GM18517 (cell line): ENCODE measurements around the gene TNNT2.

Experiments
- ATAC-seq: cut with Tn5 transposase; IDR thresholded peaks from one replicate; pipeline ENCODE4 v1.9.1; 2021; ENCODE audit warnings: mild to moderate bottlenecking, moderate library complexity; ENCODE audit not compliant: unreplicated experiment

TNNT2 gene

DNA sequence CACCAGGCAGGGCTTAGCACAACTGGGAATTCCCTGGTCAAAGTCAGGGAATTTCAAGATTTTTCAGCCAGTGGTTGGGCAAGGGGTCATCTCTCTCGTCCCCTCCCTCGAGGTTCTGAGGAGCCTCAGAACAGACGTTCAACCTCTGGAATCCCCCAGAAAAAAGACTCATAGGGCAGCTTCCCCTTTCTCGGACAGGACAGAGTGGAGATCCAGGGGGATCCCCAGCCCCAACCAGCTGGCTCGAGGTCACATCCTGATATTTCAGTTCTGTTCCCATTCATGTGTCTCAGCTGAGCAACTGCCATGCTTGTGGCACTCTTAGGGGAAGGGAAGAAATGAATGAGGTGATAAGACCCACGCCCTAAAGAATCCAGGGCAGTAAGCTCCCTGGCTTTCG is 26.6 kb upstream of the TNNT2 start:
- no peak for ATAC-seq

DNA sequence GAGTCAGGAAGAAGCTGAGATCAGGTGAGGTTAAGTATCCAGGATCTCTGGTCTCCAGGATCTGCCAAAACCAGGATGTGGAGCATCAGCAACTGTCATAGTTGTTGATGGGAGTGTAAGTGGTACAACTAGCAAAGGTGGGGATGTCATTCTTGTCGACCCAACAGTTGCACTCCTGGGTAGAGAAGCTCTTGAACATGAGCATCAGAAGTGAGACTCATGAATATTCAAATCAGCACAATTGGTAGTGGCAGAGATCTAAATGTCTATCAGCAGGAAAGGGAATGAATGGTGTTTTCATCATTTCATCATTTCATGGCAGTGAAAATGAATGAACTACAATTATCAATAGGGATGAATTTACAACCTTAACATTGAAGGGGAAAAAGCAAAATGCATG is 25.9 kb upstream of the TNNT2 start:
- no peak for ATAC-seq

DNA sequence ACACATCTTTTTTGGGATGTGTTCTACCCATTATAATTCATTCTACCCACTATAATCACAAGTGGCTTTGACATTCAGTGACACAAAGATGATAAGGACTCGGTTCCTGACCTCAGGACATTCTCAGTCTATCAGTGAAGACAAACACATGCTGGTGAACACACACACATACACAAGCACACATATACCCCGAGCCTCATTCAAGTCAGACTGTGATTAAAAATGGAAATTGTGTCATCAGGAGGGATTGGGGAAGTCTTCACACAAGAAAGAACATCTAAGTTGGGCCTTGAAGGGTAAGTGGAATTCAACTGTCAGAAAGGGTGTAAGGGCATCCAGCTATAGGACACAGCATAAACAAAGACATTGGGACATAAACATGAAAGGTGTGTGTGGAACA is 24.2 kb upstream of the TNNT2 start:
- ATAC-seq: no peak

DNA sequence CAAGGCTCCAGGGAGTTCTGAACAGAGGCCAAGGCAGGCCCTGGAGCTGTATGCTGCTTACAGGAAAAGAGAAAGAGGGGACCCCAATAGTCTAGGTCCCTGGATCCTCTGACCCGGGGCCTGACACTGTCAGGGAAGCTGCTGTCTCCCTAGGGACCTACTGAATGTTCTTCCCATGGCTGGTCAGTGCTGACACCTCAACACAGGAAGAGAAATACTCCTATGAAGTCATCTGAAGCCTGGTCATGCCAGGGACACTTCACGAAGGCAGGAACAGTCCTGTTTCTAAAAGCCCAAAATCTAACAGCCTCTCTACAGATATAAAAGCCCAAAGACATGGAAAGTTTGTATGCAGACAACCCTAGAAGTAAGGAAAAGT is 23.4 kb upstream of the TNNT2 start:
- ATAC-seq: no peak

DNA sequence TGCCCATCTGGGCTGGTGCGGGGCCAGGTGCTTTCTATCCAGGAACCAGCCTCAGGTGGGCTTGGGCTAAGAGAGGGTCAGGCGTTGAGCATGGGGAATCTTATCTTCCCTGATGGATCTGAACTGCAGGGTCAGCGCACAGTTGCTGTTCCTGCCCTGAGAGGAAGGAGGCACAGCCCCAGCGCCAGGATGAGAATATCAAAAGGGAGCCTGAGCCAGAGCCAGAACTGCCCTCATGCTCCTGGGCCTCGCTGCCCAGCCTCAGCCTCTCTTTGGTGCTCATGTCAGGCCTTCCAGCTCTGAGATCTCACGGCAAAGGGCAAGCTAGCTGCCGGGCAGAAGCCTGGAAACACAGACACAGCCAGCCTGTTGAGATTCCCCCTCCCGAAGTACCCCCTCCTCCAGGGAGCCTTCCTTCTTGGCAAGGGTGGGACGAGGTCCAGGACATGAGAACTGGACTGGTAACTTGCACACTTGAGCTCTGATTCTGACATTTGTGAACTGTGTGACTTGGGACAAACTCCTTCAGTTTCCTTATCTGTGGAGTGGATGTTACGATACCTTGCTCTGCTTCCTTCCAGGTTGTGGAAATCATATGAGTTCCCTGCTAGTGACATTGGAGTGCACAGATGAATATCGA is 22.9 kb upstream of the TNNT2 start:
- ATAC-seq: no peak

DNA sequence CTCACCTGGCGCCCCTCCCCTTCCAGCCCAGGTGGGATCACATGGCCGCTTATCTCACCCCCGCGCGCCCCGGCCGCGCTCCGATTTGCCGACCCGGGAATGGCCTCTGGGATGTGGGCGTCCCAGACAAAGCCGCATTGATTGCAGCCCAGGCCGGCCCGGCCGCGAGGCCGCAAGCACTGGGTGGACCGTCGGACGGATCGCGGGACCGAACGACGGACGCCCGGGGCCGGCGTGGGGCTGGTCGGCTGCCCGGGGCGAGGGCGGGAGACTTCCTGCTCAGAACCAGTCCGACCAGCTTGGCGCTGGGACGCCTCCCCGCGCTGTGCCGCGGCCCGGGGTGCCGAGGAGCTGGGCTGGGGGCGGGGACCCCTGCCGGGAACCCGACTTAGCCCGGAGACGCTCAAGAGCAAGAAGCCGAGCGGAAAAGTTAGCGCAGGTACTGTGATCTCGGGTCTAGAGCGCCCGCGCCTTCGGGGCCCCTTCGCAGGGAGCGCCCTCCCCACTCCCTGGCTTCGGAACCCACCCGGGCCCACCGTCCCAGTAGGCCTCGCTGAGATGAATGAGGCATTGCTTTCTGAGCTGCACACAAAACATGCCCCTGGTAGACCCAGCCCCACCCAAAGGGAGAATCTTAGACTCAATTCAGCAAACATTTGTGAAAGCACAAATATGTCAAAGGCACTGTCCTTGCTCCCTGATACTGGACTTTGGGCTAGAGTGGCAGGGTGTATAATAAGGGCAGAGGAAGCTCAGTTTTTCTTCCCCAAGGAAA is 22.1 kb upstream of the TNNT2 start:
- ATAC-seq: no peak

DNA sequence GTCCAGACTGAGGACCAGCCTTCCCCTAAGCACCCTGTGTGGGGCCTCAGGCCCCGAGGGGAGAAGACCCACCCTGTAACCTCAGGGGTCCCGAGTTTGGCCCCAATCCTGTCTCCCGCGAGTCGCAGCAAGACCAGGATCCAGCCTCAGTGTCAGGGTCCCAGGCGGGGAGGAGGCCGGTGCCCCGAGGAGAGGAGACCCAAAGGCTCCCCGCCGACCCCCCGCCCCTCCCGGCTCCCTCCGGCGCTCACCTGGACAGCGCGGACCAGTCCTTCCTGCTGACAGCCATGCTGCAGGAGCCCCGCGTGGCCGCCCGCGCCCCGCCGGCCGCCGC is 21.5 kb upstream of the TNNT2 start, which contains the start of gene LAD1:
TSS of gene LAD1 (minus strand) at position 307 of the 334 bp plus-strand sequence. CDS start at position 289, 18 bp downstream.
- ATAC-seq: no peak

DNA sequence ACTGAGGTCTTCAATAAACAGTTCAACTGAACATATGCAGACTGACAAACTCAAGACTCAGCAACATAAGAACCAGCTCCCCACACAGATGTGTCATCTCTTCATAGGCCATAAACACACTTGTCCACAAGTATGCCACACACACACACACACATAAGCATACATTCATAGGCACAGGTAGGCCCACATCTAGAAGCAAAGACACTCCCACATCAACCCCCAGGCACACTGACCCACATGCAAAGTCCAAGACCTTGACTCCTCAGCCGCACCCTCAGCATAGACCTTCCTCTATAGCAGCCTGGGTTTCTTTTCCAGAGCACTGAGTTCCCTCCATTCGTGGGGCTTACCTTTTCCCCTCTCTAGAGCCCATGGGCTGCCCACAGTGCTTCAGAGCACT is 20.2 kb upstream of the TNNT2 start:
- no peak for ATAC-seq

DNA sequence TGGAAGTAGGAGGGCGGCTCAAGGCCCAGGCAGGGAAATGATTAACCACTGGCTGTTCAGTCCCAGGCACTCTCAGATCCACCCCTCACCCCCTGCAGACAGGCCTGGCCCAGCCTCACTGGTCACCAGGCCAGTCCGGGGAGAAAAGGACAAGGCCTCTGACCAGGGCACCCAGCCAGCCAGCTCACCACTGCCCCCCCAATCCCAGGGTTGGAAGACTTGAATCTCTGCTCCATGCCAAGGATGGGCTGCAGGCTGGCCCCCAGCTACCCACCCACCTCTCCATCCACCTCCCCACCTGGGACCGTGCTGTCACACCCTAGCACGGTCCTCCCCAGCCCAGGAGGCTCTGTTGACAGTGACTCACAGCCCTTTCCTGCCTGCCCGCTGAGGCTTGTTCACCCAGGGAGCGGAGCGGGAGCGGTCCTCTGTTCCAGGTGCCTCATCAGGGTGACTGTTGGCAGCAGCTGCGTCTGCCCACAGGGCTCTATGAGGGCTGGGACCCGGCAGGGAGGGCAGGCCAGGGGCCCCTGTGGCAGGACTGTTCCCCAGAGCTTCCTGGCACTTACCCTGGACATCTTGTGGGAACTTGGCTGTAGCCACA is 19.5 kb upstream of the TNNT2 start:
- ATAC-seq: no peak

DNA sequence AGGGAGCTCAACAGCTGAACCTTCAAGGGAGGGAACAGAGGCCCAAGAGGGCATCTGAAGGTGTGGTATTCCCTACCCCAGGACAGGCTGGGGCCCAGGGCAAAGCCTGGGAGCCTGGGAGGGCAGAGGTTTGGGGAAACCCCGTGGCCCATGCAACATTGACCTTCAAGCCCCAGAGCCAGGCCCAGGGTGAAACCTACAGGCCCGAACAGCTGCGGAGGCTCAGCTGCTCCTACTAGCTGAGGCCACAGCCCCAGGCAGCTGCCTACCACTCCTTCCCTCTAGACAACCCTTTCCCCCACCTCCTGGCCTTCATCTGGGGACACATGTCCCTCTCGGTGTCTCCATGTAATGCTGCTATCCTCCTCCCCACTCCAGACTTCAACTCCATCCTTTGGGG is 18.5 kb upstream of the TNNT2 start:
- no peak for ATAC-seq

DNA sequence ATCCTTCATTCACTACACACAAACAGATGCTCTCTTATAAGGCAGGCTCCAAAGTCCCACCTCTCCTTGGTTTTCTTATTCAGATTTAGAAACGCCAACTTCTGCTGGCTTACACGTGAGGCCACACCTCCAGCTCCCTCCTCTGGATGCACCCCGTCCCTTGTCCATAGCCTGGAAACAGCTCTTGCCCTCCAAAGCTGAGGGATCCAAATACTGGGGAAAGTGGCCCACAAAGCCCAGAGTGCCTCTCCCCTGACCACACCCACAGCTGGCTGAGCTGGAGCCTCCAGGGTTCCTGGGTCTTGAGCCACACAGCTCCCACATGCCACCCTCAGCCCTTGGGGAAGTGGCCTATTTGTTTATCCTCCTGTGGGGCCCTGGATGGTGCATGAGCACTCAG is 17.1 kb upstream of the TNNT2 start:
- ATAC-seq: no peak

DNA sequence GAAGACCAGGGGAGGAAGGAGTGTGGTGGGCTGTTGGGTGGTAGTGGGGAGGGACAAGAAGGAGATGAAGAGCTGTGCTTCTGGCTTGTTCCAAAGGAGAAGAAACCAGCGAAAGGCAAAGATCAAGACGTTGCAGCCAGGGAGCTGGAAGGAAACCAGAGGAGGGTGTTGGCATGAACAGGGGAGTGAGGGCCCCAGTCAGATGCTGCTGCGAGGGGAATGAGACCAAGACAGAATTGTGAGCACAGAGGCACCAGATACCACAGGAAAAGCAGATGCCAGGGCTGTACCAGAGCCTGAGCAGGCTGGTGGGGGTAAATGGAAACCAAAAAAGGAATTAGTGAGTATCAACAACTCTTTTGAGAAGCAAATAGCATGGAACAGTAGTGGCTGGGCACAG is 15.6 kb upstream of the TNNT2 start:
- no peak for ATAC-seq

DNA sequence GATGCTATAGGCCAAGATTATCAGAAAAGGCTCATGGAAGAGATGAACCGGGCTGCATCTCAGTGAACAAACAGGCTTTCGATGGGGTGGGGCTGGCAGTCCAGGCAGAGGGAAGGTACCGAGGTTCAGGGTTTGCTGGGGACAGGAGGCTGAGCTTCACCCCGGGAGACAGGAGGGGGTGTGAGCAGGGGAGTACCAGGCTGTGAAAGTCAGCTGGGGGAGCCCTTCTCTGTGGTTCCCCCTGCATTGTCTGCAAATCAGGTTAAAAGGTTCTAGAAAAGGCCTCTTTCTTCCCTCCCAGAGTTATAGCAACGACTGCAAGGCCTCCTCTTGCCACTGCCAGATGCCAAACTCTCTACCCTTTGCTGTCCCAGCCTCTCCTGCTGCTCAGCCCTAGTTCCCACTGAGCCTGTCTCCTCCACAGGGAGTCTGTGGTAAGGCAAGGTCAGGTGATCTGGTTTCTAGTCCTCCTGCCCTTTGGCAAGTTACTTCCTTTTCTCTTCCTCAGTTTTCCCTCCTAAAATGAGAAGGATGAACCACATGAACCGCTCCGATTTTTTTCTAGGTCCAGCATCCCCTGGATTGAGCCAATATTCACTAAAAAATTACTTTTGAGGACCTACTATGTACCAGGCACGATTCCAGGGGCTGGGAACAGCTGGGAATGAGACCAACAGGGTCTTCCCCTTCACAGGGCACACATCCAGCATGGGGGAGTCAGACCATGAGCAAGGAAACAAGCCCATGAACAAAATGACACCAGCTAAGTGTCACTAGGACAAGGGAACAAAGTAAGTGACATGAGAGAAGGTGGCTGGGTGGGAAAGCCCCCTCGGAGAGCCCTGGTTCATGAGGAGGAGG is 14.4 kb upstream of the TNNT2 start:
- ATAC-seq: no peak

DNA sequence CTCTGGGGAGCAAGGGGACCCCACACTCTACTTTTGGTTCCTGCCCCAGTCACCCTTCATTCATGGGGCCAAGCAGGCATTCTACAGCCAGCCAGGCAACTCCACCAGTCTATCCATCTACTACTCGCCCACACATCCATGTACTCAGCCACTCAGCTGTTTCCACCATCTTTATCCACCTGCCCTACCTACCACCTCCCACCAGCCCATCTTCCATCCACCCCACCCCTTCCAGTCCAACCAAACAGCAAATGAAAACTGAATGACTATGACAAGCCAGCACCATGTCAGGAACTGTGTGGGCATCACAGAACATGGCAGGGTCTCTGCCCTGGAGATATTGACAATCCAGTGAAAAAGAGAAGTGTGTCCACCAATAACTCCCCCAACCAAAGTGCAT is 13.7 kb upstream of the TNNT2 start:
- no peak for ATAC-seq

DNA sequence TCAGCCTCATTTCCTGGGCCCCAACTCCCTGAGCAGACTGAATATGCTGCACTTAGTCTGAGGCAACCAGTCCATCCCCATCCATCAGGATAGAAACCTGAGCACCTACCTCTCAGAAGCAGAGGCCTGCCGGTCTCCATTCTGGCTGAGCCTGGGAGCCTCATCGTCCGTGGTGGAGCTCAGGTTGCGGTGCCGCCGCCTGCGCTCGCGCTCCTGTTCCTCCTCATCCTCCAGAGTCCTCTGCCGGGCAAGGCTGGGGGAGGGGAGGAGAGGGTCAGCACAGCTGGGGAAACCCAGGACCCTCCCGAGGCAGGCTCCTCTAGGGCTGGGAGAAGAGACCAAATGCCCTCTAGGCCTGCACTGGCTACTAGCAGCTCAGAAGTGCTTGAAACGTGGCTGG is 11.6 kb upstream of the TNNT2 start:
- no peak for ATAC-seq

DNA sequence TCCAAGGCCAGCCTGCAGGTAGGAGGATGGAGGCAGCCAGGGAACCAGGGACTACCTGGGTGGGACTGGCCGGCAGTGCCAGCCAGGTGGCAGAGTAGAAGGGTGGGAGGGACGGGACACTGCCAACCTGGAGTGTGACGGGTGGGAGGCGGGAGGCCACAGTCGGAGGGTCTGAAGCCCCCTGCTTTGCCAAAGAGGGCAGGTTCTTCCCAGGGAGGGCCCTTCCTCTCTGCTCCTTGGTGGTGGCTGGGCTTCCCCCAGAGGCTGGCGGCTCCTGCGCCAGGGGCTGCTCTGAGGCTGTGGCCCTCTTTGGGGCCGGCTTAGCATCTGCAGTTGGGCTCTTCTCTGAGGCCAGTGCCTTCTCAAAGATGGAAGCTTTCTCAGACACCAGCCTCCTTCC is 8.7 kb upstream of the TNNT2 start:
- no peak for ATAC-seq

DNA sequence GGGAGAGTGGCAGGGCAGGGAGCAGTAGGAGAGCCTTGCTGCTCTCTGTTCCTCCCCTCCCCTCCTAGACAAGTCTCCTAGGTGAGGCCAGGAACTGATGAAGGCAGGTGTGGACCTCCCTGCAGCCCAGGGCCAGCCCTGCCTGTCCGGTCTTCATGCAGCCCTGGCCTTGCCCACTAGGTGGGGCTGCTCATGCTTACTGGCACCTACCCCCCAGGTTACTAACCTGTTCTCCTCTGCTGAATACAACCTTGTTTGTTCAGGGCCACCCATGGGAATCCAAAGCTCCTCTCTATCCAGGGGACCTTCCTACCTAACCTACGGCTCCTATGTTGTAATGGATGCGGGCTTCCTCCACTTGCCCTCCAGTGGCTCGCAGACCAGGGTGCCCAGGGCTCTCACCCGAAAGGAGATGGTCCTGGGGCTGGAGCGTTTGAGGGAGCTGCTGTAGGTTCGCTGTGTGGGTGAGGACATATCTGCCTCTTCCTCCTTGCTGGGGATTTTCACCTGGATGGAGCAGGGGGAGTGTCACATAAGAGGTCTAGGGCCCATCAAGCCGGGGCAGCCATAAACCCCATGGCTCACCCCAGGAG is 7.9 kb upstream of the TNNT2 start:
- ATAC-seq: peak; percentile 88

DNA sequence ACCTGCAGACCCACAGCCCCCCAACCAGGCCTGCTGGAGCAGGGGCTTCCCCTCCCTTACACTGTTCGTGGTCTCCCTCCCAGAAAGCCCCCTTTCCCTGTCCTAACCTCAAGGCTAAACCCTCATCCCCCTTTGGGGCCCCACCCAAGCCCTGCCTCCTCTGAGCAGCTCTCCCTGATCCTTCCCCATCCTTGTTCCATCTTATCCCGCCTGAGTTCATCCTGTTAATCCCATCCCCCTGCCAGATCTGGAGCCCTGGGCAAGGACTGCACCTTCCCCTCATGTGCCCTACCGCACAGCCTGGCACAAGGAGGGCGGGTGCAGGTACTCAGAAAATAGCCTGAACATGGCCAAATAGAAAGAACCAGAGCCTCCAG is 6.9 kb upstream of the TNNT2 start:
- ATAC-seq: no peak

DNA sequence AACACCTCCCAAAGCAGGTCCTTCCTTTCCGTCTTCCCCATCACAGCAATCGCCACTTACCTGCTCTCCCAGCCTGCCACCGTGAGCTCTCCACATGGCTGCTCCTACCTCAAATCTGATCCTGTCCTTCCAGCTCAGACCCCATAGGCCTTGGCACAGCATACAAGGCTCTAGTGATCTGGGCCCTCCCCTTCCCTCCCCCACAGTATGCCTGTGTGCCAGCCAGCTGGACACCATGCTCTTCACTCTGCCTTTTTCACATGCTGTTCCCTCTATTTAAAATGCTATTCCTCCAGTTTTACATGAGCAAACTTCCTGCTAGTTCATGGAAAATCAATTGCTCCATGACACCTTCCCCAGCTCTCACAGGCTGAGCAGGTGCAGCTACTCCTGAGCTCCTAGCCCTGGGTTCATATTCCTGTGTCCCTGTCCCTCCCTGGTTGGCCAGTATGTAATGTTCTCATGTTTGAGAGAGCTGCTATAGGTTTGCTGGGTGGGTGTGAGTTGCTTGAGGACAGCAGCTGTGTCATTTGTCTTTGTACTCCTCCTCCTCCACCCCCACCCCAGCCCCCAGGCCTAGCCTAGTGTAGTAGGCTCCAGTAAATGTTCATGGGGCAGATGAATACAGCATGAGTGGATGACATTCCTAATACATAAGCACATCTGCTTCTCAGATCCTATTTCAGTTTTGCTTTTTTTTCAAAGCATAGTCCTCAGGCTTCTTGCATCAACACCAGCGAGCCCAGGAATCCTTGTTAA is 6.3 kb upstream of the TNNT2 start:
- ATAC-seq: no peak

DNA sequence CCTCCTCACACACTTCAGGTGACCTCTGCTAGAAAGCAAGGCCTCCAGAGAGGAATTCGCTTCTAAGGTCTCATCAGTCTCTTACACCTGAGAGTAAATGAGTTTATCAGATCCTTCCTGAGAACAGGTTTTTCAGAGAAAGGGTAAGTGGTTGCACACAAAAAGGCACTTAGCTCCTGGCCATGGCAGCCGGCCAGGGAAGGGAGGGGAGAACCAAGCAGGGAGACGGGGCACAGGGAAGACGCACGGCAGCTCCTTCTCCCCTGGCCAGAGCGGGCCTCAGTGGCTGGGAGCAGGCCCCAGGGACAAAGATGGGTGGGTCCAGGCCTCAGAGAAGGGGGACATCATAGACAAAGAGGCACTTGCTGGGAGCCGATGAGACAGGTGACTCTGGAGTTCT is 3.6 kb upstream of the TNNT2 start:
- no peak for ATAC-seq
